HG03066 (cell line): ENCODE results near the gene LPXN.

Source experiments
- ATAC-seq: cut with Tn5 transposase; IDR thresholded peaks from one replicate; pipeline ENCODE4 v1.9.1; 2021; ENCODE audit warnings: low read depth; ENCODE audit not compliant: unreplicated experiment

LPXN gene

DNA sequence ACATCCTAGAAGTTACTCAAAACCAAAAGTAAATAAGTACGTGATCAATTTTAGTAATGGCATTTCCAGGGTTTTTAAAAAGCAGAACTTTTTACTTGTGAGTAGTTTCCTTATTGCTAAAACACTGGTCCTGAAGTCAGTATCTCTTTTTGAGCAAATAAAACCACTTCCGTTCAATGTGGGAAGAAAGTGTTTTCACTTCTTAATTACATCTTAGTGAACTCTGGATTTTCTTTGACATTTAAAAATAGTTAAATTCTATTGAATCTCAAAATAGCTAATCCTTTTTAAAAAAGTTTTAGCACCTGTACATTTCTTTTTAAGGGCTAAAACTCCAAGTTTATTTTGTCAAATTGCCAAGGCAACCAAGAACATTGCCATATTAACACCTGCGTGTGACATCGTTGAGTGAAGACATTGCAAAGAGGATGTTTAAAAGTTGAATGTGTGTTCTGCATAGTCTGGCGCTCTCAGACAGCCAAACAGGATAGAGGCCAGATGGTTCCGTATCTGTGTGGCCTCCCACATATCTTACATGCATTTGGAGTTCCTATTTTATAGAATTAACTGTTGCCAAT is 50.5 kb downstream of the LPXN start:
- ATAC-seq = peak; percentile 80

DNA sequence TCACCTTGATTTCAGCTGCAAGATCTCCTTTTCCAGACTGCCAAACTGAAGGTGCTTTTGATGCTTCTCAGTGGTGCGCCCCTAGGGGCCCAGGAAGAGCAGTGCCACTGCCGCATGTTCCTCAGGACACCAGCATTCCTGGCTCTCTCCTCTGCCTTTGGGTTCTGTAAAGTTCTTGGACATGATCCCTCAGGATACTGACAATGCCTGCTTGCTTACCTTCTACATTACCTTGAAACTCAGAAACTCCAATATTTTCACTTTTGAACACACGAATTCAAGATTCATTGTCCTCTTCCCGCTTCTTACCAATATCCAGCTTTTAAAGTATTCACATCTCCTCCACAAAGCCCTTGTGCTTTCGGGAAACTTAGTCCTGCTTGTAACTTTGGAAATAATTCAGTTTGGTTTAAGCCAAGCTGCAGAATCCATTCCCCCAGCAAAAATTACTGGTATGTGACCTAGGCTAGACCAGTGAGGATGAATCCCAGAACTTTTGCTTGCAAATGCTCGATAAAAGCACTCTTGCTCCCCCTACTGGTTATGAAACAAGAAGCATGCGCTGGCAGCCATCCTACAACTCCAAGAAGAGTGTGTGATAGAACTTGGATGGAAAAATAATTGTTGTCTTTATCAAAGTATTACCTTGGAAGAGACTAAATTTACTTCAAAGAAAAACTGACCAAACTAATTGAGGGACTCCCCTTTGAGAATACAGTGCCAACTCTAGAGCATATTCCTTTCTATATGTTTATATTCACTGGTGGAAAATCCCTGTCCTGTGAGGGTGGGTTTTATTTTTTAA is 51.2 kb downstream of the LPXN start:
- peak; percentile 37 for ATAC-seq

DNA sequence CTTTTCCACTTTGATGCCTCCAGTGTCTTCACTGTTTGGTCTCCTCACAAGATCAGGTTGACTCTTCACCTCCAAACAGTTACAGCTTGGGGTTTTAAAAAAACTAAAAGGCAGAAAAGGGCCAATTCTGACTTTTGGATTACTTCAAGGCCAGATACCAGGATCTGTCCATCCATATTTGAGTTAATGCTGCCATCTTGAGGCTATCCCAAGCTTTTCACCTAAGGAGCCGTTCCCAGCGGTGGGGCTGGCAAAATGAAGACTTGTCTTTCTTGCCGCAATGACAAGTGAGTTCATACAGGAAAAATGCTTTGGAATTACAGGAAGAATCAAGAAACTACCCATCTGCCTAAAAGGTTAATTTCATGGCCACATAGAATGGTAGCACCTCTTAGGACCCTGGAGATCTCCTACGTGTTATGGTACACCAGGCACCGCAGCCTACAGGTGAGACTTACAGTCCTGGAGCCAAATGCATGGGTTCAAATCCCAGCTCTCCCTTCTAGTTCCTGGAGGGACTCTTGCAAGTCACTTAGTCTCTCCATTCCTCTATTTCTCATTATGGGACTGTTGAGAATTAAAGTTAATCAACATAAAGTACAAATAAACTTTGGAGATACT is 61.8 kb downstream of the LPXN start:
- ATAC-seq = no peak

DNA sequence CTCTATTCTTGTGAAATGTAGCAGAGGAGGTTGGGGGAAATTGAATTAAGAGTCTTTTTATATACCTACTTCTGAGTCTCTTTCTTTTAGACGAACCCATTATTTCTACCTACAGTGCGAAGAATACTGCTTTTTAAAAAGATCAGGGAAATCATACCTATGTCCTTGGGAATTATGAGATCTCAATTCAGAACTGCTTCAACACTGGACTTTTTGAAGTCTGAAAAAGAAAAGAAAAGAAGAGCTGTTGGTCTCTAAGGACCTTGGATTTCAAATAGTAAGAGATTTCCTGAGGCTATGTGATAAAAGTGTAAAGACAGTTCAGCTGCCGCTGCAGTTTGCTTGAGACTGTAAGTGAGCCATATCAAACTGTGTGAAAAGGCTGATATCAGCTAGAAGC is 64.0 kb downstream of the LPXN start:
- no peak for ATAC-seq

DNA sequence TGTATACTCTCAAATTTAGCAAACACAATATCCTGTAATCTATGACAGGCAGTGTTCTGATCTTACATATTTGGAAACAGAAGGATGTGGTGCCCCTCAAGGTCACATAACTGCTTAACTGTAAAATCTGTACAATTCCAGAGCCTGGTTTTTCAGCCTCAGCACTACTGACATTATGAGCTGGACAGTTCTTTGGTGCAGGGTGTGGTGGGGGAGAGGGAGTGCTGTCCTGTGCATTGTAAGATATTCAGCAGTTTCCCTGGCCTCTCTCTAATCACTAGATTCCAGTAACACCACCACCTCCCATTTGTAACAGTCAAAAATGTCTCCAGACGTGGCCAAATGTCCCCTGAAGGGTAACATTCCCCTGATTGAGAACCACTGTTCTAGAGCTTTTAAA is 65.9 kb downstream of the LPXN start:
- no peak for ATAC-seq

DNA sequence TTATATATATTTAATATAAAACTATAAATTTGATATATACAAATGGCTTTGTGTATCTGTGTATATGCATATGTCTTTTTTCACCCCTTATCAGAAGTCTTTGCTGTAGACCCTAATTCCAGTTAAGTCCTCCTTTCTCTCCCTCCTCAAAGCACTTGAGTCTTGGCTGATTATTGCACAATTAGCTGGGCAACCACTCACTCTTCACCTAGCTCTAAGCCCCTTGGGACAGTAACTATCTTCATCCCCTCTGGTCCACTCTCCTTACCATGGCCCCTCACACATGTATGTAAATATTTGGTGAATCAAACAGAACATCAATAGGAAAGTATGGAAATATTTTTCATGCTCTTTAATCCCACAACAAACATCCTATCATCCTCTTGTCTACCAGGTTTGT is 66.8 kb downstream of the LPXN start:
- ATAC-seq = no peak

DNA sequence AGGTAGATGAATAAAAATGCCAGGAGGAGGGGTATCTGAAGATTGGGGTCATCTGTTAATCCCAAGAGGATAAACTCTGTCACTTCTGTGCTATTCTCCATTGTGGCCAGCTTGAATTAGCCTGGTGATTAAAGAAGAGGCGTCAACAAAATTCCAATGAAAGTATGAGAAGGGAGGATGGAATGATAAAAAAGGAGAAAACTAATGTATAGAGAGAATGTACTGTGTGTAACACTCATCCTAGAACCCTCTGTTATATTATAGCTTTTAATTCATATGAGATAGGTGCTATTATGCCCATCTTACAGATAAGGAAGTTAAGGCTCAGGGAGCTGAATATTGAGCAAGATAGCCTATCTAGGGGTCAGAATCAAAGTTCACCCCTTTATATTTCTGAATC is 67.7 kb downstream of the LPXN start, which contains the start of gene OR5B21:
OR5B21 (minus strand) TSS at position 101 of the 400 bp plus-strand sequence; CDS start at position 101, 0 bp downstream.
- ATAC-seq = no peak

DNA sequence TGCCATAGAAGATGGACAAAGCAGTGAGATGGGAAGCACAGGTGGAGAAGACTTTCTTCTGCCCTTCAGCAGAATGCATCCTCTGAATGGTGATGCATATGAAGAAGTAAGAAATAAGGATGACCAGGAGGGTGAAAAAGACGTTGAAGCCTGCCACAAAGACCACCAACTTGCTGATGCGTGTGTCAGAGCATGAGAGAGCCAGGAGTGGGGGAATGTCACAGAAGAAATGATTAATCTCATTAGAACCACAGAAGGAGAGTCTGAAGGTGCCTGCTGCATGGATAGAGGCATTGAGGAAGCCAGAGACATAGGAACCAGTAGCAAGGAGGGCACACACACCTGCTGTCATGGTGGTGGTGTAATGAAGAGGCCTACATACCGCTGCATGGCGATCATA is 68.3 kb downstream of the LPXN start:
- no peak for ATAC-seq

DNA sequence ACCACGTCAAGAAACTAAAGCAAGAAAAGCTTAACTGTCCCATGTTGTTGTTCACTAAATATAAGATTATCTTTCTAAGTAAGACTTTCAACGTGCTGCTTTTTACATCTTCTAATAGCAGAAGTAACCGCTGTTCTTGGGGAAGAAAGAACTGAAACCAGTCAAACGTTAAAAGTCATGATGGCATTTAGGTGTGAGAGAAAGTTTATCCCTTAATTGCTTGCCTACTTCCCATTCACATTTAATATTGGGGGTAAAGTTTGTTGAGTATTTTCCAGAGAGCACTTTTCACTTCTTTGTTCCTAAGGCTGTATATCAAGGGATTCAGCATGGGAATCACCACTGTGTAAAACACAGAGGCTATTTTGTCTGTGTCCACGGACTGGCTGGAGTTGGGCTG is 68.7 kb downstream of the LPXN start:
- no peak for ATAC-seq

DNA sequence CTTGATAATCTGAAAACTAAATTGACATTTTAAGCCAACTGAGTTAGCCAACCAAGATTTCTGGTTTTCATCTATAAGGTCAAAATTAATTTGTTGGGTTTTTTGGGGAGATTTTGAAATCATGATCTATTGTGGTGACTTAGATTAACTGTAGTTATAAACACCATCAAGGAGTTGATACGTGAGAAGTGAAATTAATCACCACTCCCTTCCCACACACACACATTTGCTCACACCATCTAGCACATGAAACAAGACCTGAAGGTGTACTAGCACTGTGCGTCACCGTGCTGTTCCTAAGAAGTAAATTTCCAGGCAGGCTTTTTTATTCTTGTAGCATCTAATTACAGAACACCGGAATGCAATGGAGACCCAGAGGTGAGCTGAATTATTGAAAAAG is 69.8 kb downstream of the LPXN start:
- ATAC-seq = no peak

DNA sequence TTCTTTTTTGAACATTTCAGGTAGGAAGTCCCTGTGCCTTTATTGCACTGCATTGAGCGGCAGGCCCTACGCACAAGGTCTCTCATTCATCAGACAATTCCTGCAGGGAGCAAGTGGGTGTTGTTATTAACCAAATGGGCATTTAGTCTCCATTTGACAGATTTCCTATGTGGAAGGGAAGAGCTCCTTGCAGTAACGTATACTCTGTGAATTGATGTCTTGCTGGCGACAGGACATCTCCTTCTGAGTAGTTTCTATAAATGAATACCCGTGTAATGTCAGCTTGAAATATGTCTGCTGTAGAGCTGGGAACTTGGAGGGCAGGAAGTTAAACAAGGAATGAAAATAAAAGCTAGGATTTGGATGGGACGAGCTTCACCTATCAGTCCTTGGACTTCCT is 71.4 kb downstream of the LPXN start:
- no peak for ATAC-seq

DNA sequence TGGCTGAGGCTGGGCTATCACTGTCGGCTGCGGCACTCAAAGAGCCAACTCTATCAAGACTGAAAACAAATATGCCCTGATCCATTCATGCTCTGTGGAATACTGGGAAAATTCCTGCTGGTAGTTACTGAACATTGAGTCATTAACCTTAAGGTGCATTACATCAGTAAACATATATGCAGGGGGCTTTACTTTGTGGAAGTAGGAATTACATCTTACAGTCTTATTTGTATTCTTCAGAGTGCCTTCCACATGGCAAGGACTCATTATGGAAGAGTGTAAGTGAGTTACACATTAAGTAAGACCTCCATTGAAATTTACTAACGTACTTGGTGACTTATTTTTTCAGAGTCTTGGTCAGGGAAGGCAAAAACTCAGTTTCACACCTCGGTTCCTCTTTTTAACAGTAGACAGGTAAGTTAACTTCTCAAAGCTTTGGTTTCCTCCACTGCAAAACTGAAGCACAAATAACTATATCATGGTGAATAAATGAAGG is 72.2 kb downstream of the LPXN start:
- peak; percentile 97 for ATAC-seq

DNA sequence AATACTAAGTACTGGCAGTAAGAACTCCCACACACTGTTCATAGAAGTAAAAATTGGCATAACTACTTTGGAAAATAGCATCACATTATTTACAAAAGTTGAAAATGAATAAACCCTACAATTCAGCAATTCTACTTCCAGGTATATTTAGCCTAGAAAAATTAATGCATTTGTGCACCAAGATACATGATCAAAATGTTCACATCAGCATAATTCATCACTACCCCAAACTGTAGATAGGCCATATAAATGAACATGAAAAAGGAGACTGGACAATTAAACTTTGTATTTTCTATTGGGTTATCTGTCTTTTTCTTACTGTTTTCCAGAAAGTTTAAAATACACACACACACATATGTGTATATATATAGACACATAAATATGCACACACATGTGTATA is 73.7 kb downstream of the LPXN start:
- ATAC-seq = no peak

DNA sequence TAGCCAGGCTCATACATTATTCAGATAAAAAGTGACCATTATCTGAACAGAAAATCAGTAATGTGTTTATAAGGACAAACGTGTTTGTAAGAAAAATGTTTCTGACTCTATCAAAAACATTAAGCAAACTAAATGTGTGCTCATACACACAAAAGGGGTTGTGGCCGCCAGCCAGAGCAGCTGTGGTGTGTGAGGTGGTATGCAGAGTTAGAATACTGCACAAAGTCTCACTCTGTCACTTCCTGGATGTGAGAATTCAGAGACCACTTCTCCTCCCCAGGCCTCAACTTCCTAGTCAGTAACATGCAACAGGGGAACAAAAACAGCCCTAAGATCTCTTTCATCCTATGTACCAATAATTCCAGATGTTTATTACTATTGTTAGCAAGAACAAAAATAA is 77.2 kb downstream of the LPXN start:
- no peak for ATAC-seq

DNA sequence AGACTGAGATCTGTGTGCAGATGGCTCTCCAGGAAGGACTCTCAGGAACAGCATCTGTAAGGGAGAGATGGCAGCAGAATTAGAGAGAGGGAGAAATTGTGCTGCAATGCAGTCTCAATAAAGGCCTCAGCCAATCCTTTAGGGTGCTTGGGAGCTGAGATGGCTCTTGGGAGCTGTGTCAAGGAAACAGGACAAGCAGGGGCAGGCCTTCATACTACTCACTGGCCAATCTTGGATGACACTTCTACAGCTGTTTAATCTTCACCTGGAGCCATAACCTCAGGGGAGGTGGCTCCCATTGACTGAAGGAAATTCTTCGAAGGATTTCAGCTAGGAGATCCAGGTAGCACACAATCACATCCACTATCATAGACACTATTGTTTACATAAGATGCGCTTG is 77.7 kb downstream of the LPXN start:
- no peak for ATAC-seq

DNA sequence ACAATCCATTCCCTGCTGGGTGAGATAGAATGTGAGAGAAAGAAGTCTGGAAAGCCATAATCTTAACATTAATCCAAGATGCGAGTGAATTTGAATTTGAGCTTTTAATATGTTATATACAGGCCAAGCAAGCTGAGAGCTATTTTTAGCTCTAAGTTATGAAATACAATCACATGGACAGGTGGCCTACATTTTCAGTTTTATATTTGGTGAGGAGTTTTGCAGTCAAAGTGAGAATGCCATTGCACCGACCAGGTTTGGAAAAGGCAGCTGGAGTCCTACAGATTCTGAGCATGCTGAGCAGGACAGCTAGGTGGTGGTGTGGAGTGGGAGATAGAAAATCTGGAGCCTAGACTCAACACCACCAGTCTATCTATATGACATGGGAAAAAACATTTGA is 79.8 kb downstream of the LPXN start:
- peak; percentile 69 for ATAC-seq

DNA sequence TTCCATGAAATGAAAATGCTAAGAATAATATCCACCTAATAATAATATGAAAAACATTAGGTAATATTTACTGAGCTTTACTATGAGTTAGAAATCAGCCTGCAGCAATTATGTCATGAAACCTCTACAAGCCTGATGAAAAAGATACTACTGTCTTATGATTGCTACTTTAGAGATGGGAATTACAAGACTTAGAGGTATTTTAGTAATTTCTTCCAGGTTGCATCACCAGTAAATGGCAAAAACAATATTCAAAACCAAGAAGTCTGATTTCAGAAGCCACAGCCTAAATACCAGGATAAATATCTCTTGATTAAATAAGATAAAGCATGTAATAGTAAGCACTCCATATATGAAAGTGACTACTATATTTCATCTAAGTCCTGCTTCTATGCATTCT is 81.6 kb downstream of the LPXN start:
- ATAC-seq = no peak

DNA sequence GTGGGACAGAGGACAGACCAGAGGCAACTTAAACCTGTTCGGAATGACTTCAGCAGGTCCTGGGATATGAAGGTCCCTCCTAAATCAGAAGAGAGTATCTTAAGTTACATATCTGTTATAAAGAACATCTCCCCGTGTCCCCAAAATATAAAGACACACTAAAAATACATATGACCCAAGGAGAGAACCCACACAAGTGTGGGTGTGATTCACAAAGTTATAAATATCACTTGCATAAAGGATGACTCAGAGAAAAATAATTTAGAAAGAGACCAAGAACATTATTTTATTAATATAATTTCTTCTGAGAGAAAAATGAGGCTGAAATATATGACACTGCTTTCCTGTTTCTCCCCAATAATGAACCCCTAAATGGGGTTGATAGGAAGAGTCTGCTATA is 82.0 kb downstream of the LPXN start:
- no peak for ATAC-seq

DNA sequence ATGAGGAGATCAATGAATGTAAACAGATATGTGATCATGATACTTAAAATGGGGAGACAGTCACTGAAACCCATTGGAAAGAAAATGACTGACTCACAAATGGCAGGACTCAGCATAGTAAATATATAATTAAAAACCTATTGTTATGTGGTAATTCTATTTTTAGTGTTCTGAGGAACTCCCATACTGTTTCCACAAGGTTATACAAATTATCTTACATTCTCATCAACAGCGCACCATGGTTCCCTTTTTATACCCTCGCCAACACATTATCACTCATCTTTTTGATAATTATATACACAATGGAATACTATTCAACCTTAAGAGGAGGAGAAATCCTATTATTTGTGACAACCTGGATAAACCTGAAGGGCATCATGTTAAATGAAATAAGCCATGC is 84.8 kb downstream of the LPXN start:
- no peak for ATAC-seq

DNA sequence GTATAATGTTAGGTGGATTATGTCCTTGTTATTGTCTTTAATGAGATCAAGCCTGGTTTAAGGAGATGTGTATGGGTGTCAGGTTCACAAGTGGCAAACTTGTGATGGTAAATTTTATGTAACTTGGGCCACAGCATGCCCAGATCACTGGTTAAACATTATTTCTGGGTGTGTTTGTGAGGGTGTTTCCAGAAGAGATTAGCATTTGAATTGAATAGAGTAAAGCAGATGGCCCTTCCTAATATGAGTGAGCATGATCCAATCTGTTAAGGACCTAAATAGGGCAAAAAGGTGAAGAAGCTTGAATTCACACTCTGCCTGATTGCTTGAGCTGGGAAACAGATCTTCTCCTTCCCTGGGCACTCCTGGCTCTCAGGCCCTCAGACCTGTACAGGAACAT is 88.5 kb downstream of the LPXN start:
- no peak for ATAC-seq

DNA sequence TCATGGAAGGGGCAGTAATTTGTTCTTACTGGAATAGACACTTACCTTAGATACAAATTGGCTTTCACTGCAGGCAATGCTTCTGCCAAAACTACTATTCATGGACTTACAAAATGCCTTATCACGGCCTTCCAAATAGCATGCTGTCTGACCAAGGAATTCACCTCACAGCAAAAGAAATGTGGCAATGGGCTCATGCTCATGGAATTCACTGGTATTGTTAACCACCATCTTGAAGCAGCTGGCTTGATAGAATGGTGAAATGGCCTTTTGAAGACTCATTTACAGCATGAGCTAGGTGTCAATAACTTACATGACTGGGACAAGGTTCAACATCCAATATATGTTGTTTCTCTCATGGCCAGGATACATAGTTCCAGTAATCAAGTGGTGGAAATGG is 89.7 kb downstream of the LPXN start:
- ATAC-seq = no peak
